Stimulated activated CD4-positive, alpha-beta T cell treated with anti-CD3 and anti-CD28 coated beads, Interleukin-12 subunit alpha, Interleukin-12 subunit beta, amount 100 ng/mL, for 24 hours (primary cell): ENCODE results near the gene MT1A.

Source experiments
- DNase-seq, 2 experiments: peaks; one replicate each; pipeline ENCODE4 v3.0.0-alpha.2; 2020; ENCODE audit warnings: low read depth in 2 of 2

MT1A gene

GRCh38 chr16:56679078-56679730, 40.7 kb downstream of the MT1A start:
- no peak for DNase-seq

- DNase-seq: no peak
Measured at GRCh38 chr16:56679818-56680217, 41.4 kb downstream of the MT1A start.

- DNase-seq: peak; percentile 85 to 87
Measured at GRCh38 chr16:56681939-56682702, 43.7 kb downstream of the MT1A start, which contains the start of gene MT1X. Gene MT1X, plus strand, starts transcription at chr16:56682470. Its CDS starts 71 bp downstream, at chr16:56682541.

- DNase-seq: no peak
Measured at GRCh38 chr16:56682703-56683397, 44.4 kb downstream of the MT1A start.

GRCh38 chr16:56683424-56684172, 45.1 kb downstream of the MT1A start:
- DNase-seq: no peak

GRCh38 chr16:56684256-56684925, 45.9 kb downstream of the MT1A start:
- DNase-seq: no peak

- no peak for DNase-seq
Measured at GRCh38 chr16:56684926-56685590, 46.6 kb downstream of the MT1A start.

GRCh38 chr16:56686758-56687157, 48.3 kb downstream of the MT1A start:
- no peak for DNase-seq

GRCh38 chr16:56688762-56689161, 50.3 kb downstream of the MT1A start:
- no peak for DNase-seq

- no peak for DNase-seq
Measured at GRCh38 chr16:56689171-56689570, 50.7 kb downstream of the MT1A start.
